Thyroid gland (tissue), 4 donors: ENCODE data around the gene XAF1.

ENCODE experiments used
- CTCF ChIP-seq, 6 experiments: fragments of 200-600 bp in 3 of 6; fragments of 450-650 bp in 3 of 6; sonication (generic) in 3 of 6; IDR thresholded peaks; one replicate each; pipeline ENCODE4 v1.5.1; 2016 to 2019; ENCODE audit warnings: antibody characterized with exemption in 6 of 6, mild to moderate bottlenecking in 2 of 6, inconsistent platforms in 1 of 6, moderate library complexity in 1 of 6
- POLR2A ChIP-seq, 2 donors: fragments of 450-650 bp; IDR thresholded peaks; one replicate each; pipeline ENCODE4 v1.6.1; 2017; ENCODE audit warnings: antibody characterized with exemption in 2 of 2, mild to moderate bottlenecking in 2 of 2, moderate library complexity in 1 of 2

DNA sequence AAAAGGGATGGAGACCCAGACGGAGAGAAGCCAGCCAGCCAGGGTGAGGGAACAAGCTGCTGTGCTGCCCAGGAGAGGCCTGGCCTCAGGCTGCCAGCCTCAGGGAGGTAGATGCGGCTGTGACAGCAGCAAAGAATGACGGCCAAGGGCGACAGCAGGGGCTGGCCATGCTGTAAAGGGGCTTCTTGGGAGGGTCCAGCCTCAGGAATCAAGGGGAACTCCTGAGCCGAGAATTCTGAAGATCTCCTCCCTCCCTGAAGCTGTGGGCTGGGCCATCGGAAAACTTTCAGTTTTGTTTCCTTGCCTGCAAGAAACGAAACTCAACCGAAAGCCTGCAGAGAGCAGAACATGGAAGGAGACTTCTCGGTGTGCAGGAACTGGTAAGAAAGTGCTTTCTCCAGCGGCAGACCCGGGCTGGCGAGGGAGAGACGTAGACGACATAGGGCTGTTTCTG is at the start of gene XAF1:
- no peak for TF ChIP-seq CTCF (IDR thresholded peaks at IDR 0.05)
- no peak for TF ChIP-seq POLR2A (IDR thresholded peaks at IDR 0.05)
